Measurements from ENCODE around the gene MPHOSPH9. TPM values are rescaled to one million over a fixed set of nuclear protein-coding genes. Genes with fewer than 3 reads are reported as not detected.

MPHOSPH9 gene
- total and polyA plus RNA-seq, 2 donors (not counting 1 experiment from before 2014, with no cell fraction given): 11.8 to 45.1 TPM

DNA sequence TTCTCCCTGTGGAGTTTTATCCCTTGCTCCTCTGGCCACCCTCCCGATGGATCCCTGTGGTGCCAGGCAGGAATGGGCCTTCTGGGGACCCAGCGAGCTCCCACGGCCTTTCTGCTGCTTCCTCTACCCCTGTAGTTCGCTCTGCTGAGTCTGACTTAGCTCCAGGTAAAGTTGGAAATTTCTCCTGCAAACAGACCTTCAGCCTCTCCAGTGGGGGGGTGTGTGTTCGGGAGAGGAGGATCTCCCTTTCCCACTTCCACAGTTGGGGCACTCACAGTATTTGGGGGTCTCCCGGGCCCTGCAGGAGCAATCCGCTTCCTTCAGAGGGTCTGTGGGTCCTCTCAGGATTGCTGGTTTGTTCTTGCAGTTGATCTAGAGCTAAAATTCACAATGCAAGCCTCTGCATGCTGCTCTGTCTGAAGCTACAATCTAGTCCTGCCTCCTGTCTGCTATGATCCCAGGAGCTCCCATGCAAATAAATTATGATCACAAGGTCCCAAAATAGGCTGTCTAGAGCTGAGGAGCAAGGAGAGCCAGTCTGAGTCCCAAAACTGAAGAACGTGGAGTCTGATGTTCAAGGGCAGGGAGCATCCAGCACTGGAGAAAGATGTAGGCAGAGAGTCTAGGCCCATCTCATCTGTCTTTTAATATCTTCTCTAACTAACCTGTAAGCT, 18.6 kb upstream of the MPHOSPH9 start:
- intact Hi-C loops (cut with micrococcal nuclease): no loop called here
- Histone ChIP-seq H3K9ac (ENCODE audit: low read length) (no peak overlapping the region), H3K27me3 (replicated peaks in 1 of 4; ENCODE audit: control extremely low read depth in 1 of 4, control insufficient read depth in 3 of 4, insufficient read depth in 4 of 4, low read length in 3 of 4) (no peaks in the 10 kb centered on the region), H3K27ac (ENCODE audit: low read length in 2 of 2) (no peak overlapping the region), H4K20me1 (ENCODE audit: control insufficient read depth, insufficient read depth, low read length, poor library complexity, severe bottlenecking) (peaks cover 84% of the 10 kb centered on the region), H3K36me3 (replicated peaks in 1 of 2; ENCODE audit: control extremely low read depth in 1 of 2, control insufficient read depth in 1 of 2, extremely low read depth in 1 of 2, insufficient read depth in 2 of 2, low read length in 1 of 2) (peaks cover 0 to 37% of the 10 kb centered on the region in 2 experiments), H2AFZ (ENCODE audit: insufficient read depth, low read depth, low read length, poor library complexity, severe bottlenecking) (no peak overlapping the region), H3K4me1 (ENCODE audit: control insufficient read depth in 2 of 2, insufficient read depth in 2 of 2, low read length in 2 of 2) (peaks cover 0 to 3% of the 10 kb centered on the region in 2 donors), H3K4me3 (ENCODE audit: control extremely low read depth in 1 of 5, extremely low read depth in 1 of 5, insufficient read depth in 1 of 5, low read depth in 2 of 5, low read length in 4 of 5) (no peak overlapping the region), H3K9me3 (ENCODE audit: control extremely low read depth in 1 of 3, control insufficient read depth in 2 of 3, insufficient read depth in 1 of 3, low read length in 2 of 3) (peaks cover 0 to 4% (median 0%) of the 10 kb centered on the region in 3 donors), H3K79me2 (ENCODE audit: control insufficient read depth, insufficient read depth, low read length) (peaks cover 84% of the 10 kb centered on the region), H3K4me2 (replicated peaks; ENCODE audit: low read depth, low read length, poor library complexity, severe bottlenecking) (no peak overlapping the region)
- TF ChIP-seq EZH2 (IDR thresholded peaks at IDR 0.05; ENCODE audit: borderline replicate concordance, insufficient read depth, low read depth, low read length, poor library complexity, severe bottlenecking): no peak
- TF ChIP-seq, protein P1, sequence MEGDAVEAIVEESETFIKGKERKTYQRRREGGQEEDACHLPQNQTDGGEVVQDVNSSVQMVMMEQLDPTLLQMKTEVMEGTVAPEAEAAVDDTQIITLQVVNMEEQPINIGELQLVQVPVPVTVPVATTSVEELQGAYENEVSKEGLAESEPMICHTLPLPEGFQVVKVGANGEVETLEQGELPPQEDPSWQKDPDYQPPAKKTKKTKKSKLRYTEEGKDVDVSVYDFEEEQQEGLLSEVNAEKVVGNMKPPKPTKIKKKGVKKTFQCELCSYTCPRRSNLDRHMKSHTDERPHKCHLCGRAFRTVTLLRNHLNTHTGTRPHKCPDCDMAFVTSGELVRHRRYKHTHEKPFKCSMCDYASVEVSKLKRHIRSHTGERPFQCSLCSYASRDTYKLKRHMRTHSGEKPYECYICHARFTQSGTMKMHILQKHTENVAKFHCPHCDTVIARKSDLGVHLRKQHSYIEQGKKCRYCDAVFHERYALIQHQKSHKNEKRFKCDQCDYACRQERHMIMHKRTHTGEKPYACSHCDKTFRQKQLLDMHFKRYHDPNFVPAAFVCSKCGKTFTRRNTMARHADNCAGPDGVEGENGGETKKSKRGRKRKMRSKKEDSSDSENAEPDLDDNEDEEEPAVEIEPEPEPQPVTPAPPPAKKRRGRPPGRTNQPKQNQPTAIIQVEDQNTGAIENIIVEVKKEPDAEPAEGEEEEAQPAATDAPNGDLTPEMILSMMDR (IDR thresholded peaks at IDR 0.05): no peak
- Mint-ChIP-seq H3K4me3 (no peak overlapping the region), H3K27ac (no peak overlapping the region), H3K27me3 (no peaks in the 10 kb centered on the region), H3K4me1 (peaks cover 32% of the 10 kb centered on the region), H3K9me3 (ENCODE audit: insufficient read depth) (no peaks in the 10 kb centered on the region)
- DNase-seq (no peak), ATAC-seq (ENCODE audit: low read depth) (no peak)
- ChIA-PET CTCF (interaction anchor here (1.6 kb wide), 2 partner anchors 12 to 14 kb away, joined by 4 to 7 read pairs; no protein-coding TSS in a partner anchor), POLR2A (no interaction called here)
- 90% methylated on average over 3 of the region's 8 CpGs for WGBS (ENCODE audit: insufficient coverage)
